ENCODE measurements around the gene S100A4.
"Not testable (repeated sequence)": the region's sequence is repeated elsewhere in the genome, so short reads cannot be mapped to it uniquely, and the experiment has no call there.

- TF ChIP-seq FOXM1 (IDR thresholded peaks at IDR 0.05; ENCODE audit: borderline replicate concordance); LEF1 (IDR thresholded peaks at IDR 0.05; ENCODE audit: borderline replicate concordance); NFRKB (IDR thresholded peaks at IDR 0.05); PKNOX1 (IDR thresholded peaks at IDR 0.05); SUZ12 (IDR thresholded peaks at IDR 0.05); ZNF384 (IDR thresholded peaks at IDR 0.05): not testable (repeated sequence)
These were observed 42.4 kb upstream of the S100A4 start for GRCh38 chr1:153588033-153588432.

Data from HEK293T (cell line).